Epithelial cell of prostate (primary cell): ENCODE data around the gene ISG20.

ENCODE experiments used
- DNase-seq: peaks from one replicate; pipeline ENCODE4 v3.0.0-alpha.2; 2011; ENCODE audit warnings: low read depth, low spot score
- H3K27ac ChIP-seq: fragments of 450-650 bp; 2 replicates; pipeline ENCODE4 v1.5.1; 2017; ENCODE audit warnings: mild to moderate bottlenecking

ISG20 gene

GRCh38 chr15:88651971-88652370 lies 13.2 kb downstream of the ISG20 start:
- no peak overlapping the region for H3K27ac ChIP-seq
- DNase-seq, result no peak

- no peak for DNase-seq
- no peak overlapping the region for H3K27ac ChIP-seq
Measured at GRCh38 chr15:88652456-88653199, 13.8 kb downstream of the ISG20 start.

- DNase-seq, result no peak
- peak overlapping the region; percentile 26 for H3K27ac ChIP-seq
Measured at GRCh38 chr15:88653200-88654064, 14.6 kb downstream of the ISG20 start.

- no peak for DNase-seq
- H3K27ac ChIP-seq, result no peak overlapping the region
Measured at GRCh38 chr15:88654430-88655102, 15.8 kb downstream of the ISG20 start.

- DNase-seq, result no peak
- no peak overlapping the region for H3K27ac ChIP-seq
Measured at GRCh38 chr15:88655103-88655553, 16.3 kb downstream of the ISG20 start.

GRCh38 chr15:88655800-88656488 lies 17.1 kb downstream of the ISG20 start:
- no peak for DNase-seq
- H3K27ac ChIP-seq, result no peak overlapping the region

GRCh38 chr15:88656760-88657221 lies 18.0 kb downstream of the ISG20 start:
- DNase-seq, result no peak
- H3K27ac ChIP-seq, result no peak overlapping the region

GRCh38 chr15:88657326-88658069 lies 18.7 kb downstream of the ISG20 start:
- DNase-seq, result no peak
- H3K27ac ChIP-seq, result no peak overlapping the region

- DNase-seq, result no peak
- H3K27ac ChIP-seq, result peak overlapping the region; percentile 66
Measured at GRCh38 chr15:88658070-88658965, 19.5 kb downstream of the ISG20 start.

- no peak for DNase-seq
- peak overlapping the region; percentile 66 for H3K27ac ChIP-seq
Measured at GRCh38 chr15:88658972-88659931, 20.4 kb downstream of the ISG20 start.

GRCh38 chr15:88661041-88661700 lies 22.4 kb downstream of the ISG20 start:
- H3K27ac ChIP-seq, result no peak overlapping the region
- DNase-seq, result no peak

- H3K27ac ChIP-seq, result no peak overlapping the region
- DNase-seq, result no peak
Measured at GRCh38 chr15:88661761-88662556, 23.1 kb downstream of the ISG20 start.

- no peak overlapping the region for H3K27ac ChIP-seq
- no peak for DNase-seq
Measured at GRCh38 chr15:88663141-88663621, 24.4 kb downstream of the ISG20 start.

GRCh38 chr15:88664151-88664778 lies 25.4 kb downstream of the ISG20 start:
- DNase-seq, result no peak
- H3K27ac ChIP-seq, result no peak overlapping the region

- no peak for DNase-seq
- H3K27ac ChIP-seq, result no peak overlapping the region
Measured at GRCh38 chr15:88674661-88675060, 35.8 kb downstream of the ISG20 start.
